K562 (cell line): ENCODE data around the gene SH3TC1. TPM values are rescaled to one million over a fixed set of nuclear protein-coding genes. Genes with fewer than 3 reads are reported as not detected.
A peak's percentile ranks its signal among the peaks of the same experiment; 100 is the strongest.

Experiments used
- BHLHE40 ChIP-seq: IDR thresholded peaks from 2 replicates; pipeline ENCODE4 v1.6.1; 2011; ENCODE audit warnings: low read length, improper control_type of control experiment
- E2F5 ChIP-seq: sonication (generic); formaldehyde crosslinking; IDR thresholded peaks from 2 replicates; pipeline ENCODE4 v1.8.0; 2022; ENCODE audit warnings: mild to moderate bottlenecking, missing genetic modification reagents
- HNRNPH1 ChIP-seq: fragments of 200-400 bp; formaldehyde crosslinking; optimal IDR thresholded peaks from 2 replicates; pipeline ENCODE3; 2017; ENCODE audit warnings: low read depth, mild to moderate bottlenecking, low read length, moderate library complexity
- KDM4B ChIP-seq, 2 experiments: fragments of 450-650 bp in 1 of 2; sonication (generic) in 1 of 2; IDR thresholded peaks; 2 replicates each; pipeline ENCODE4 v1.6.1; 2016 to 2017; ENCODE audit warnings: borderline replicate concordance in 2 of 2, antibody characterized with exemption in 1 of 2, low read depth in 1 of 2, mild to moderate bottlenecking in 1 of 2
- KLF6 ChIP-seq: fragments of 250-450 bp; sonication (Bioruptor Pico); IDR thresholded peaks from 2 replicates; pipeline ENCODE4 v1.4.0; 2020; ENCODE audit warnings: mild to moderate bottlenecking, moderate library complexity, borderline replicate concordance
- L3MBTL2 ChIP-seq: fragments of 450-650 bp; IDR thresholded peaks from 2 replicates; pipeline ENCODE4 v1.6.1; 2016; ENCODE audit warnings: mild to moderate bottlenecking, moderate library complexity
- MAFG ChIP-seq: fragments of 450-650 bp; conservative IDR thresholded peaks from 2 replicates; pipeline ENCODE4 v1.6.1; 2016; ENCODE audit warnings: missing genetic modification characterization, missing compliant biosample characterization
- NFE2 ChIP-seq: IDR thresholded peaks from 2 replicates; pipeline ENCODE4 v1.6.1; 2014; ENCODE audit warnings: antibody characterized with exemption, low read depth
- NONO ChIP-seq, 2 experiments: fragments of 200-400 bp in 1 of 2; fragments of 450-650 bp in 1 of 2; formaldehyde crosslinking in 1 of 2; IDR thresholded peaks; 2 replicates each; pipeline ENCODE4 v1.6.1; 2017; ENCODE audit warnings: low read depth in 2 of 2, mild to moderate bottlenecking in 2 of 2, moderate library complexity in 2 of 2, low read length in 1 of 2
- NR1H2 ChIP-seq: sonication (generic); formaldehyde crosslinking; IDR thresholded peaks from 2 replicates; pipeline ENCODE4 v1.4.0; 2020; ENCODE audit warnings: mild to moderate bottlenecking, missing genetic modification reagents
- PURB ChIP-seq: sonication (generic); formaldehyde crosslinking; IDR thresholded peaks from 2 replicates; pipeline ENCODE4 v1.9.0; 2021; ENCODE audit warnings: low read depth, mild to moderate bottlenecking, missing genetic modification reagents
- THRA ChIP-seq: fragments of 450-650 bp; IDR thresholded peaks from 2 replicates; pipeline ENCODE4 v1.6.1; 2017; ENCODE audit warnings: mild to moderate bottlenecking, moderate library complexity
- VEZF1 ChIP-seq: fragments of 200-800 bp; sonication (Bioruptor generic); IDR thresholded peaks from 2 replicates; pipeline ENCODE4 v1.6.1; 2017; ENCODE audit warnings: missing genetic modification characterization, missing compliant biosample characterization
- ZC3H11A ChIP-seq: IDR thresholded peaks from 2 replicates; pipeline ENCODE4 v1.6.1; 2012; ENCODE audit warnings: low read depth, low read length, improper control_type of control experiment
- ZNF263 ChIP-seq: sonication (generic); formaldehyde crosslinking; IDR thresholded peaks from 2 replicates; pipeline ENCODE4 v1.8.0; 2022; ENCODE audit warnings: mild to moderate bottlenecking, missing genetic modification reagents, borderline replicate concordance
- ZNF668 ChIP-seq: fragments of 250-450 bp; sonication (Bioruptor Pico); IDR thresholded peaks from 2 replicates; pipeline ENCODE4 v1.8.0; 2022; ENCODE audit warnings: mild to moderate bottlenecking, inconsistent platforms
- ZNF76 ChIP-seq: fragments of 250-450 bp; sonication (Bioruptor Pico); IDR thresholded peaks from 2 replicates; pipeline ENCODE4 v1.4.0; 2020; ENCODE audit warnings: mild to moderate bottlenecking, moderate library complexity, borderline replicate concordance
- polyA plus RNA-seq, 8 experiments: library from polyadenylated mRNA; depleted of rRNA in 4 of 8; stranded (reverse) in 5 of 8; unstranded in 3 of 8; fragments of >200 nt; fragmentation: Nextera tagmentation in 2 of 8; fragmentation: Illumina TruSeq in 1 of 8; extraction: Ambion mirVana in 2 of 8; extraction: Trizol in 1 of 8; gene quantifications; 2 replicates each; pipeline versions ENCODE4 v1.2.1 to v1.2.3, GENCODE V29; 2011 to 2014; ENCODE audit warnings: inconsistent platforms in 1 of 8, missing spikeins in 1 of 8
- total RNA-seq, 7 experiments: library from RNA; depleted of rRNA in 6 of 7; stranded (reverse); fragments of >200 nt in 6 of 7; fragmentation: Illumina TruSeq in 2 of 7; extraction: Trizol in 2 of 7; gene quantifications; 2 replicates each; pipeline versions ENCODE4 v1.2.1 to v1.2.3, GENCODE V29; 2011 to 2021; ENCODE audit warnings: low replicate concordance in 1 of 7
- TF ChIP-seq, protein P1 (sequence below): fragments of 450-650 bp; IDR thresholded peaks from one replicate; pipeline ENCODE4 v1.6.1; 2018; ENCODE audit warnings: mild to moderate bottlenecking, moderate library complexity; ENCODE audit not compliant: partially characterized antibody
- TF ChIP-seq, protein P2 (sequence below): sonication (generic); formaldehyde crosslinking; IDR thresholded peaks from 2 replicates; pipeline ENCODE4 v1.8.1; 2023; ENCODE audit warnings: mild to moderate bottlenecking, missing genetic modification reagents

Gene SH3TC1
- total and polyA plus RNA-seq, 9 of the 15 experiments (the other 6 are each of a cell fraction or from before 2014, with no cell fraction given) = 0.04 to 2.1 (median 0.48) TPM; not detected in 1

GRCh38 chr4:8252301-8253173 is 53.4 kb downstream of the SH3TC1 start (continued):
- TF ChIP-seq, protein P1, sequence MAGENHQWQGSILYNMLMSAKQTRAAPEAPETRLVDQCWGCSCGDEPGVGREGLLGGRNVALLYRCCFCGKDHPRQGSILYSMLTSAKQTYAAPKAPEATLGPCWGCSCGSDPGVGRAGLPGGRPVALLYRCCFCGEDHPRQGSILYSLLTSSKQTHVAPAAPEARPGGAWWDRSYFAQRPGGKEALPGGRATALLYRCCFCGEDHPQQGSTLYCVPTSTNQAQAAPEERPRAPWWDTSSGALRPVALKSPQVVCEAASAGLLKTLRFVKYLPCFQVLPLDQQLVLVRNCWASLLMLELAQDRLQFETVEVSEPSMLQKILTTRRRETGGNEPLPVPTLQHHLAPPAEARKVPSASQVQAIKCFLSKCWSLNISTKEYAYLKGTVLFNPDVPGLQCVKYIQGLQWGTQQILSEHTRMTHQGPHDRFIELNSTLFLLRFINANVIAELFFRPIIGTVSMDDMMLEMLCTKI = no peak
- TF ChIP-seq E2F5 (CRISPR knock-in tag) (no peak), VEZF1 (CRISPR knock-in tag) (peak; percentile 79), THRA (no peak), PURB (CRISPR knock-in tag) (no peak), MAFG (tag) (no peak), L3MBTL2 (0 out of 2 replicates have a peak, but pooled peaks have one; percentile 28), HNRNPH1 (no peak), NR1H2 (CRISPR knock-in tag) (no peak), KLF6 (no peak), ZNF263 (CRISPR knock-in tag) (no peak), ZC3H11A (no peak), KDM4B (IDR thresholded peaks at IDR 0.05; ENCODE audit: borderline replicate concordance in 2 of 2, low read depth in 1 of 2) (0 out of 4 replicates have a peak, but pooled peaks of 1 of the 2 experiments have one; percentile 1), NFE2 (peak; percentile 44; the same call in 1 of the 2 replicates), BHLHE40 (peak; percentile 72), NONO (IDR thresholded peaks at IDR 0.05; ENCODE audit: low read depth in 2 of 2, low read length in 1 of 2) (peak in 1 of 2 experiments; percentile 92; a peak in 2 of 4 replicates), ZNF76 (CRISPR knock-in tag) (no peak), ZNF668 (CRISPR knock-in tag) (no peak)
- TF ChIP-seq, protein P2, sequence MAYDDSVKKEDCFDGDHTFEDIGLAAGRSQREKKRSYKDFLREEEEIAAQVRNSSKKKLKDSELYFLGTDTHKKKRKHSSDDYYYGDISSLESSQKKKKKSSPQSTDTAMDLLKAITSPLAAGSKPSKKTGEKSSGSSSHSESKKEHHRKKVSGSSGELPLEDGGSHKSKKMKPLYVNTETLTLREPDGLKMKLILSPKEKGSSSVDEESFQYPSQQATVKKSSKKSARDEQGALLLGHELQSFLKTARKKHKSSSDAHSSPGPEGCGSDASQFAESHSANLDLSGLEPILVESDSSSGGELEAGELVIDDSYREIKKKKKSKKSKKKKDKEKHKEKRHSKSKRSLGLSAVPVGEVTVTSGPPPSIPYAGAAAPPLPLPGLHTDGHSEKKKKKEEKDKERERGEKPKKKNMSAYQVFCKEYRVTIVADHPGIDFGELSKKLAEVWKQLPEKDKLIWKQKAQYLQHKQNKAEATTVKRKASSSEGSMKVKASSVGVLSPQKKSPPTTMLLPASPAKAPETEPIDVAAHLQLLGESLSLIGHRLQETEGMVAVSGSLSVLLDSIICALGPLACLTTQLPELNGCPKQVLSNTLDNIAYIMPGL = no peak
